ENCODE results near the gene TAS2R39.
"Not testable (repeated sequence)": the region's sequence is repeated elsewhere in the genome, so short reads cannot be mapped to it uniquely, and the experiment has no call there.

DNA sequence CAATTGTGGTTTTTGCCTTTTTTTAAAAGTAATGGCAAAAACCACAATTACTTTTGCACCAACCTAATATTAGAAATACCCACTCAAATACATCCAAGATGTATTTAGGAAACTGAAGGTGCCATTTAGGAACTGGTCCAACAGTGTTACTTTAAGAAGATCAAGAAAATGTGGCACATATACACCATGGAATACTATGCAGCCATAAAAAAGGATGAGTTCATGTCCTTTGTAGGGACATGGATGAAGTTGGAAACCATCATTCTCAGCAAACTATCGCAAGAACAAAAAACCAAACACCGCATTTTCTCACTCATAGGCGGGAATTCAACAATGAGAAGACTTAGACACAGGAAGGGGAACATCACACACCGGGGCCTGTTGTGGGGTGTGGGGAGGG is 2.4 kb upstream of the TAS2R39 start:
- TF ChIP-seq EZH2 (IDR thresholded peaks at IDR 0.05; ENCODE audit: borderline replicate concordance, insufficient read depth, low read length, poor library complexity, severe bottlenecking); CTCF (IDR thresholded peaks at IDR 0.05; ENCODE audit: poor library complexity, severe bottlenecking); SMC3 (conservative IDR thresholded peaks at IDR 0.05; ENCODE audit: poor library complexity); RAD21 (conservative IDR thresholded peaks at IDR 0.05); POLR2AphosphoS5 (IDR thresholded peaks at IDR 0.05); EP300 (conservative IDR thresholded peaks at IDR 0.05; ENCODE audit: poor library complexity, severe bottlenecking); MXI1 (conservative IDR thresholded peaks at IDR 0.05; ENCODE audit: poor library complexity, severe bottlenecking); TAF1 (IDR thresholded peaks at IDR 0.05; ENCODE audit: low read depth): not testable (repeated sequence)
- TF ChIP-seq, protein P1, sequence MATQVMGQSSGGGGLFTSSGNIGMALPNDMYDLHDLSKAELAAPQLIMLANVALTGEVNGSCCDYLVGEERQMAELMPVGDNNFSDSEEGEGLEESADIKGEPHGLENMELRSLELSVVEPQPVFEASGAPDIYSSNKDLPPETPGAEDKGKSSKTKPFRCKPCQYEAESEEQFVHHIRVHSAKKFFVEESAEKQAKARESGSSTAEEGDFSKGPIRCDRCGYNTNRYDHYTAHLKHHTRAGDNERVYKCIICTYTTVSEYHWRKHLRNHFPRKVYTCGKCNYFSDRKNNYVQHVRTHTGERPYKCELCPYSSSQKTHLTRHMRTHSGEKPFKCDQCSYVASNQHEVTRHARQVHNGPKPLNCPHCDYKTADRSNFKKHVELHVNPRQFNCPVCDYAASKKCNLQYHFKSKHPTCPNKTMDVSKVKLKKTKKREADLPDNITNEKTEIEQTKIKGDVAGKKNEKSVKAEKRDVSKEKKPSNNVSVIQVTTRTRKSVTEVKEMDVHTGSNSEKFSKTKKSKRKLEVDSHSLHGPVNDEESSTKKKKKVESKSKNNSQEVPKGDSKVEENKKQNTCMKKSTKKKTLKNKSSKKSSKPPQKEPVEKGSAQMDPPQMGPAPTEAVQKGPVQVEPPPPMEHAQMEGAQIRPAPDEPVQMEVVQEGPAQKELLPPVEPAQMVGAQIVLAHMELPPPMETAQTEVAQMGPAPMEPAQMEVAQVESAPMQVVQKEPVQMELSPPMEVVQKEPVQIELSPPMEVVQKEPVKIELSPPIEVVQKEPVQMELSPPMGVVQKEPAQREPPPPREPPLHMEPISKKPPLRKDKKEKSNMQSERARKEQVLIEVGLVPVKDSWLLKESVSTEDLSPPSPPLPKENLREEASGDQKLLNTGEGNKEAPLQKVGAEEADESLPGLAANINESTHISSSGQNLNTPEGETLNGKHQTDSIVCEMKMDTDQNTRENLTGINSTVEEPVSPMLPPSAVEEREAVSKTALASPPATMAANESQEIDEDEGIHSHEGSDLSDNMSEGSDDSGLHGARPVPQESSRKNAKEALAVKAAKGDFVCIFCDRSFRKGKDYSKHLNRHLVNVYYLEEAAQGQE (IDR thresholded peaks at IDR 0.05; ENCODE audit: borderline replicate concordance) = not testable (repeated sequence)
